GM21423 (cell line): ENCODE measurements around the gene SRGAP1.

Experiments
- ATAC-seq: cut with Tn5 transposase; IDR thresholded peaks from one replicate; pipeline ENCODE4 v1.9.1; 2021; ENCODE audit warnings: mild to moderate bottlenecking, moderate library complexity; ENCODE audit not compliant: unreplicated experiment

Gene SRGAP1

DNA sequence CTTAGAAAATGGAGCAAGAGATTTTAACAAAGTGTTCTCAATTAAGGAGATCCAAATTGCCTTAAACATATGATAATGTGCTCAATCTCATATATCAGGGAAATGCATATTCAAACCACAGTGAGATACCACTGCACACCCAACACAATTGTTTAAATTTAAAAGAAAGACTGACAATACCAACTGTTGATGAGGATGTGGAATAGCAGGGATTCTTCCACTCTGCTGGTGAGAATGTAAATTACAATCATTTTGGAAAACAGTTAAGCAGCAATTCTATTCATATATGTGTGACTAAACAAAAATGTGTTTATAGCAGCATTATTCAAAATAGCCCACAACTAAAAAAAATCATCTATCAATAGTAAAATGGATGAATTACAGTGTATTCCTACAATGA lies 233.4 kb downstream of the SRGAP1 start:
- no peak for ATAC-seq

DNA sequence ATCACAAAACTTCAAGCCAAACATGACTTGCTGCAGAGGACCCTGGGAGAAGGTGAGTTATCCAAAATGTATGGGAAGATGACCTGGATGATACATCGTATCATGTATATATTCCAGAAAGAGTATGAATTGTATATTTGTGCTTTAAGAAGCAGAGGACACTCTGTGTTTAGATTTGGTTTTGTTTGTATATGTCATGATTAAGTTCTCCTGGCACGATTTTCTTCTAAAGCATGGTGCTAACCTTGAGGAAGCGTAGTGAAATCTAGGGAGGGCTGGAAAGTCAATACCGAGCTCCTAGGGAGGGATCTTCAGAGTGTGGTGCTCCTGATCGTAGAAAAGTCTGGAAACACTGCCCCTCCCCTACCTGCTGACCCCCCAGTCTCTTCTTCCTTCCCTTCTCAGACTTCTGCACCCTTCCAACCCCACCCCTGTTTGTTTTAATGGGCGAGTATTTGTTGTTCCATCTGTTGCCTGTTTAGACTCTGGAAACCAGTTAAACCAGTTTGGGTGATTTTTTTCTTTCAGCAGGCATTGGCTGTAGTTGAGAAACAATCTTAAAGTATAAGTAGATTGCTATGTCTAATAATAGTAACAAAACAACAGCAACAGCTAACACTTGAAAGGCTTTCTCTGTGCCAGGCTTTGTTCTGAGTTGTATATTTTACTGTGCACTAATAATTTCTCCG lies 236.0 kb downstream of the SRGAP1 start:
- no peak for ATAC-seq

DNA sequence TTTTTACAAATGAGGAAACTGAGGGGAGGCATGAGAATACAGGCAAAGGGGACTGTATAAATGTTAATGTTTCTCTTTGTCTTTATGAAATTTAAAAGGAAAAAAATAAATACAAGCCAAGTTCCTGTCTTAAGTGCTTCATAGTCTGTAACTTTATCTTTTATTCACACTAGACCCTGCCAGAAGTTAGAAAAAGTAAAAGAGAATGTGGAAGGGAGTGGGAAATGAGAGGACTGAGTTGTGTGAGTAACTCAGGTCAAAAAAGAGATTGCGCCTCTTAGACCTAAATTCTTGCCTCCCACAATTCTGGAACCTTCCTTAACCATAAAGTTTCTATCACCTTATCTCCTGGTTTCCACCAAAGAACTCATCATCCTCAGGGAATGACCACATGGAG lies 236.5 kb downstream of the SRGAP1 start:
- ATAC-seq: no peak

DNA sequence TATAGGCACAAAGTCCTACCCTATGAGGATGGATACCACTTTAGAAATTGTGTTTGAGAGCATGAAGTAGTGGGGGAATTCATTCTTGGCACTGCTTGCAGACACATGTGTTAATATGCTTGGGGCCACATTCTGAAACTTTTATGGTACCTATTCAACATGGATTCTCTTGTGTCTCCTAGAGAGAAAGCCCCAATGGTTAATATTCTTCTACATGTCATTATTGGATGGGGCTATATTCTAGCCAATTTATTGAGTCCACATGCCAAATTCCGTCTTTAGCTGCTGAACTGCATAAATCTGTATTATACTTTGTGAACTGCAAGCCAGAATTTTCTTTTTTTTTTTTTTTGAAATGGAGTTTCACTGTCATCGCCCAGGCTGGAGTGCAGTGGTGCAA lies 237.6 kb downstream of the SRGAP1 start:
- no peak for ATAC-seq

DNA sequence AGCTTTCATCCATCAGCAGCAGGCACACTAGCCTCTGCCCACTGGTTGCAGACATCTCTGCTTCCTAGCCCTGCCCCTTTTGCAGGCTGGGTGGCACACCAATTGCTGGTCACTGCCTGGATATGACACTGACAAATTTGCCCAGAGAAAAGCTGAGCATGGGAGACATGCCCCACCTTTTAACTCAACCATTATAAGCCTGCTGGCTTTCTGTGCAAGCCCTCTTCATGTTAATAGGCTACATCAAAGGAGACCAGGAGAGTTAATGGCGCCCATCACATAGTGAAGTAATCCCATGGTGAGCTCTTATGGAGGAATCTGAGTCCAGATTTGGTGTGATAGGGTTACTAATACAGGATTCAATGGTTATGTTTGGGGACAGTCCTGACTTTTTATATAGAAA lies 238.4 kb downstream of the SRGAP1 start:
- ATAC-seq: no peak

DNA sequence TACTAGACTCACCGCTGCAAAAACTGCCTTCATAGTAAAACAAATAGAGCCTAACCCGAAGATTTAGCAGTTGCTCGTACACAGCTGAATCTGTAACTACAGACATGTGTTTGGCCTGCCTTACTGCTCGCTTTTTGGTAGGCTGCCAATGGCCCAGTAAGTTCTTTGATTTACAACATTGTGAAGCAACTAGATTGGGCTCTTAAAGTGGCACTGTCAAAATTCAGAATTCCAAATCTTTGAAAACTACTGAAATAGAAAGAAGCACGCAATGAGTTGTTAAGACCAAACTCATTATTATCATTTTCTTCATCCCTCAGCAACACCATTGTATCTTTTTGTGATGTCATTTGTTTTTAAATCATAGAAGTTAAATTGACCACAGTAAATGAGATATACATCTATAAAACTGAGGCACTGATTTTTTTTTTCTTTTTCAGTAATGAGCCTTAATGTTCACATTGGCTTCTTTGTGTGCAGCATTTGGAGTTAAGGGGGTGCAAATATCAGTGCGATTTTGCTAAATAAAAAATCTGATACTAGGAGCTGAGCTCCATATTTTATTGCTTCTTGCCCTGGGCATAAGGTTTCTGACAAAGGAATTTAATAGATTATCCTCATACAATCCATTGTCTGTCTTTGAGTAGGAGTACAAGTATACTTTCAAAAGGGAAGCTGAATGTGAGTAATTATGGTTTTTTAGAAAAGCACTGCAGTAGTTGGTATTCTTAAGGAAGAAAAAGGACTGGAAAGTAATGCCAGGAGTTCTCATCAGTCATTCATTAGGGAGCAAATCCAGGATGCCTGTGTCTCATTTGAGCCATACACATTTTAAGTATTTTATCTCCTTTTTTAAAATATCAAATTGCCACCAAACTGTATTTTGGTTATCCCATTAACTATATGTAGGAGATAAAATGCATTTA lies 239.0 kb downstream of the SRGAP1 start:
- no peak for ATAC-seq

DNA sequence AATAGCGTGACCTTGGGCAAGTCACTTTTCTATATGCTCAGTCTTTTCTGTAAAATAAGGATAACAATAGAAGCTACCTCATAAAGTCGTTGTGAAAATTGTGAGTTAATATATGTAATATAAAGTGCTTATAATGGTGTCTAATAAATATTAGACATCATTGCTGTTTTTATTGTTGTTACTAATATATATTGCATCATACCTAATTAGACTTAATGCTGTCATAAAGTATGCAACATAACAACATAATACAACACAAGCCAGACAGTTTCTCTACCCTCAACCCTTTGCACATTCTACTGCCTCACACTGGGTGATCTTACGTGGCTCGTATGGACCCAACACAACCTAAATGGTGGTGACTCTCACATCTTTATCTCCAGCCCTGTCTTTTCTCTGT lies 240.7 kb downstream of the SRGAP1 start:
- no peak for ATAC-seq

DNA sequence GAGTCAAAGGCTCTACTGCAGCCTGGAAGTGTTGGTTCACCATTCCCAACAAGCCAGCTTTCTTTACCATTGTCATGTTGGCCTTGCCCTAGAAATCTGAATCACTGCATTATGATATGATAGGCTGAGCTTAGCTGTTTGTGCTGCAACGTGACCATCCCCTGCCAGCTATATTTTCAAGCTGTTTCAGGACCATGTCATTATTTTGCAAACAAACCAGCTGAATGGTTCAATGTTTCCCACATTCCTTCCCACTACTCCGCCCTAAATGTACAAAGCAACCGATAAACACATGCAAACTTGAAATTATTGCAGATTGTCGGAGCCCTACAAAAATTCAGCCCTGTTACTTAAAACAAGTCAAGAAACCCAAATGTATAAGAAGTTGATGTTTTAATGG lies 241.5 kb downstream of the SRGAP1 start:
- ATAC-seq: no peak

DNA sequence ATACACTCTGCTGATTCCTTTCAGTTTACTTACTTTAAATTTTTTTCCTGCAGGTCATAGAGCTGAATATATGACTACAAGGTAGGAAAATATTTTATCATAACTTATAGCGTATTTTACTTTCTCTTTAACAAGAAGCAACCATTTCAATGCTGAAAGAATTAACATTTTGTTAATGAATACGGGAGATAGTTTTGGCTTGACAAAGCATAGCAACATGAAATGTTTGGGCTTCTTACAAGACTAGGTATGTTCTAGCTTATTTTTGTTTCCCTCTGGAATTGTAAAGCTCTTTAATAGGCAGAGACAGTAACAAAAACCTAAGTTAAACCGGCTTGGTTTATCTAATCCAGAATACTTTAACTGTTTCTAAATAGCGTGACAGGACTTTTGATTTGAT lies 242.4 kb downstream of the SRGAP1 start:
- ATAC-seq: no peak

DNA sequence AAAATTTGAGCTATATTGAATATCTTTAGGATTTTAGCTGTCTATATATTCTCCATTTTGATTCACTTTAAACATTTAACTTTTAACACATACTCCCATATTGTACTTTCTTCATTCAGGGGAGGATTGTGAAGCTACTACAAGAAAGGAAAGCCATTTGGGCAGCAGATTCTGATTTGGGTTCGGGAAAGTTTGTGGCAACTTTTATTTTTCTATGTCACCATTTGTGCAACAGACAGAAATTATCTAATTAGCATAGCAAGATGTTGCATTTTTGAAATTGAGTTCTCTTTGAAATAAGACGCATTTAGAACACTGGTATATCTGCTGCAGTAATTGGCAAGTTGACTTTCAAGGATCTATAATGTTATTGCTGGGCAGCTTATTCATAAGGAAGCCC lies 243.3 kb downstream of the SRGAP1 start:
- no peak for ATAC-seq

DNA sequence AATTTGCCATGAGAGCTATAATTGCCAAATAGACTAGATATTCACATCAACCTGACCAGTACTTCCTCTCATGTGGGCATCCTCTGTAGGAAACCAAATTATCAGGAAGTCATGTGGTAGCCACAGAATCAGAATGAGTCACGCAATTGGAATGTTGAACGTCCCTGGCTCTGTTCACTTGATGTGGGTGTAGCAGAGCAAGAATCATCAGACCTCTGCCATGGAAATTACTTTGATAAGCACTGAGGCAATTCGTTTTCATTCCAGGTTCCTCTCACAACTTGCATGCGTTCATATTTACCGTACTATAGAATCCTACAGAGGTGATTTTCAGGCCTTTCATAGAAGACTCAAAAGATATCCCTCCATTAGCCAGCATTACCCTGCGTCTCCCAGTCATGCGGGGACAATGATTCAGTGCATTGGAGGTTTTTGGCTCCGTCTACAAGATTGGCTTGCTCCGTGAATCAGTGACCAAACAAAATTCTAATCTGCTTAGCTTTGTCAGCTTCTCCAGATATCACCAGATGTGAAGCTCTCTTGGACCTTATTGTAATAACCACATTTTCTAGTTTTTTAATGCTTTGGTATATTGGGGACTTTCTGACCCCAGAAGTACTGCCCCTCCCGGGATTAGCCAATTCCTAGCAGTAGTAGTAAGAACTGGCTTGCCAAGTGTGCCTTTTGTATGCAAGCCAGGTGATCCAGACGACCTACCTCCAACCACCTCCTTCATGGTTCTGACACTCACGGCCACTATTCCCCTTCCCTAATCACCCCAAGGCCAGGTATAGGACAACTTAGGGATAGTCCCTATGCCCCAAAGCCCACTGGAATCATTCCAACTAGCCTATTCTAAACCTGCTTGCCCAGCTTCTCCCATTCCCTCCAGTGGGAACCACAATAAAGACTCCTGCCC lies 244.2 kb downstream of the SRGAP1 start:
- no peak for ATAC-seq

DNA sequence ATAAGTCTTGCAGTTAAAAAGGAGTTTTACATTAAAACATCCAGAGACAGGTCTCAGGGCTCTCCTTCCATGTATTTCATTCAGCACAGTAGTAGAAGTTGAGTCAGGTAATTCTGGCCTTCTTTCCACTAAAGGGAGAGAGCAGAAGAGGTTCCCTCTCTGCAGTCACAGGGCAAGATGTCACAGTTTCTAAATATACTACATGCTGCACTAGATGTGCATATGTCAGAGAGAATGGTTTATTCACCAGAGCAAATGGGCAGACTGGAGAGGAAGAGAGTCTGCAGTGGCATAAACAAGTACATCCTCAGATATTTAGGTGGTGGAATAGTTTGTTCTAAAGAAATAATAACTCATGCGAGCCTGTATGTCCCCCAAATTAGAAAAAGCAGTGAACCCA lies 245.5 kb downstream of the SRGAP1 start:
- ATAC-seq: no peak

DNA sequence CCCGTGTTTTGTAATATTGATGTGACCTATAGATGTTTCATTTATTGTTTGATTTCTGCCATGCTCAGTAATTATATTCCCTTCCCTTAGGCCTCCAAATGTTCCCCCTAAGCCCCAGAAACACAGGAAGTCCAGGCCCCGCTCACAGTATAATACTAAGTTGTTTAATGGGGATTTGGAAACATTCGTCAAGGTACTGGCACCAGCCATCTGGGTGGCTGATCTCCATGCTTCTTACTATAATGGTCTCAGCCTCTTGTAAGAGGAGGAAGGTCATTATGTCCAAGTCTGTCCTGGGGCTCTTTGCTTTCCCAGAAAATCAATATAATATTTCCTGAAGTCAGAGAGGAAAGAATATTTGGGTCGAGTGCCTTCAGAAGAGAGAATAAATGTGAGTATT lies 246.7 kb downstream of the SRGAP1 start:
- ATAC-seq: no peak

DNA sequence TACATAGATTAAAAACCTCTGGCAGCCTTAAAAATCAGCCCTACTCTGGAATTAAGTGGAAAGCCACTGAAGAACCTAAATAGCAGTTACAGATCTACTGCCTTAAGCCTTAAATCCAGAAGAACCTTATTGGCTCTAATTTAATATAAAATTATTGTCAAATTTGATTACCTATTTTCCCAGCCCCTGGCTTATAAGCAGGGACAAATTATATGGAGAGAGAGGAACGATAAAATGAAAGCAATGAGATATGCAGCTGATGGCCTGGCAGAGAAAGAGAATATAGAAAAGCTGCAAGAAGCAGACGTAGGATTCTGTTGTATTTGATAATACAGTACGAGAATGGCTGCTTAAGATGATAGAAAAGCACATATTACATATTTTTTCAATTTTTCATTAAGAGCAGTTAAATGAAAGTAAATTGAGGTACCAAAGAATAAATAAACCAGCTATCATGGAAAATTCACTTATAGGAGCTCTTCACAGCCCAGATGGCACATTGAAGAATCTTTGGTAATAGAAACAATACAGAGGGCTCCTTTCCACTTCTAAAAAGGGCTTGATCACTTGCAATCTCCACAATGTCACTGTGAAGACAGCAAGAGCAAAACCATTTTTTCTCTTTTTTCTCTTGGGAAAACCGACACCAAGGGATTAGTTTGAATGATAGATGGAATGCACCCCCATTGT lies 248.2 kb downstream of the SRGAP1 start:
- ATAC-seq: no peak

DNA sequence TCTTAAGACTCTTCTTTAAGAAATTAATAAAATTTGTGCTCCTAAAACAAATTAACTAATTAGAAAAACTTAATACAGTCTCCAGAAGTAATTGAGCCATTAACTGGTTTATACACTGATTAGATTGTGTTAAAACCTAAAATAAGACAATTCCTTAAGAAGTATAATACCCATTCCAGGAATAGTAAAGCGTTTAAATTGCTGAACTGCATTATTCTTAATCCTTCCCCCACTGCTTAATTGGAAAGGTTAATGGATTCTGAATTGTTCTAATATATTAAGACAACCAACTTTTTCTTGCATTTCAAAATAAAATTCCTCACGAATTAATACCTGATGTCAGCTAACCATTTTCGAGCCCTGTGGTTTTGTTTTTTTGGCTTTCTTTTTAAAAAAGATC lies 249.2 kb downstream of the SRGAP1 start:
- no peak for ATAC-seq

DNA sequence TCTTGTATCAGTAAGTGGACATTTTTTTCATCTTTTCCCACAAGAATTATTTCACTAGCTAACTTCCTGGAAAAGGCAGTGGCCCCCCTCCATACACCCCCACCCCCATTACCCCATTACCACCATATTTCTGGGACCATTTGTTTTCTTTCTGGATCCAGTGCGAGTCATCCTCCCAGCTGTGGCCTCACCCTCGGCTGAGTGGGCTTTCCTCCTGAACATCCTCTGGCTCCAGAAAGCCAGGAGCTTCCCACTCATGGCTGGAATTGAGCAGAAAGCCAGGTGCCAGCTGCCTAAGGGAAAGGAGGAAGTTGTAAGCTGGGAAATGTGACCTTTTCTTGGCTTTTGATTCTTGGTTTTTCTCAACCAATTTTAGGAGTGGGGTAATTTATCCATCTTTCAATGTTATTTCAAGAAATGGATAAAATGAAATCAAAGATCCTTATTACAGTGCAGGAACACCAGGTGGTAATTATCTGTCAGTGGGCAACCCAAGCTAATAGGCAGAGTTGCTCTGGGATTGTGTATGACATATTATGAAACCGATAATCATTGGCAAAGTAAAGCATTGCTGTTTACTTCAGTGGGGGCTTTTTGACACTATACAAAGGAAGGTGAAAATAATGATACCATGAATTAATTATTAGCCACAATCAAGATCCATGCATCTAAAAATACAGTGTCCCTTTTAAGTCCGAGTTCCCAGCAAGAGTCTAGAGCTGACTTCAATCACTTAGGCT lies 253.0 kb downstream of the SRGAP1 start:
- ATAC-seq: no peak

DNA sequence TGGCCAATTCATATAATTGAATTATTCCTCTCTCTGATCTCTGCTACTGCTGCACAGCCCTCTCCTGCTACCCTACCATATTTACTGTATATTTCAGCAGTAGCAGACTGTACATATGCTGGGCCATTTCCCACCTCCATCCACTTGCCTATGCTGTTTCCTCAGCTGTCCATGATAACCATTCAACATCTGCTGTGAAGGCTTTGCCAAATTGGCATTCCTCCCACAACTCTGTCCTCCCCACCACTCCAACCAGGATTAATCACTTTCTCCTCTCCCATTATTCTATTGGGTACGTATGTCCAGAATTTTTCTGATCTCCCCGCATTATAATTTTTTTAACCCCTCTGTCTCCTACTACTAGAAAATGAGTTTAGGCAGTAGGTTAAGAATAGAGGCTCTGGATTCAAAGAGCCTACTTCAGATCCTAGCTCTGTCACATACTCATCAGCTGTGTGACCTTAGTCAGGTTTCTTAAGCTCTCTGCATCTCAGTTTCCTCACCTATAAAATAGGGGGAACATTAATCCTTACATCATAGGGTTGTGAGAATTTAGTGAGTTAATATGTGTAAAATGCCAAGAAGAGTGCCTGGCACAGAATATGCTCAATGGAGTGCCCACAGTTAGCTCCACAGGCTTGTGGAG lies 254.3 kb downstream of the SRGAP1 start:
- no peak for ATAC-seq

DNA sequence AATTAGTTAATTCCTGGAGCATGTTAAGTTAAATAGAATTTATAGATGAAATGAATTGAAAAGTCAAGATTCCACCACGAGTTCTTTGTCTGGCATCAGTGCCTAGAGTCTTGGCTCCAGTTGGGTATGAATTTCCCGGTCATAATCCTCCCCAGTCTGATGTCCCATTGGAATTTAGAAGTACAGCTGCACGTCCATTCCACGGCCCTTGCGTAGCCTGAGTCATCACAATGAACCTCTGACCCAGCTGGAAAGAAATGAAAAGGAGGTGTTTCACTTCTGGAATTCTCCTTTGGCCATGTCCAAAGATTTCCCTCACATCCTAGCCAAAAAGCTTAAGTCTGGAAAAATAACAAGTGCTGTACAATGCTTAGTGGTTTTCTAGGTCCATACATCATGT lies 254.9 kb downstream of the SRGAP1 start:
- no peak for ATAC-seq

DNA sequence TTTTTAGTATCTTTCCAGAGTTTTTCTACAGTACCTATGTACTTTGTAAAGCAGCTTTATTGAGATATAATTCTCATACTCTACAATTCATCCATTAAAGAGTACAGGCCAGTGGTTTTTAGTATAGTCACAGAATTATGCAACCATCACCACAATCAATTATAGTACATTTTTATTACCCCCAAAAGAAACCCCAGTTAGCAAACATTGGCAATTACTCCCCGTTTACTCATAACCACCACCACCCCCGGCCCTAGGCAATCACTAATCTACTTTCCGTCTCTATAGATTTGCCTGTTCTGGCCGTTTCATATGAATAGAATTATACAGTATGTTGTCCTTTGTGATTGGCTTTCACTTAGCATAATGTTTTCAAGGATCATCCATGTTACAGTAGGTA lies 257.8 kb downstream of the SRGAP1 start:
- no peak for ATAC-seq
